Measurements from ENCODE around the gene RPS15. TPM values are rescaled to one million over a fixed set of nuclear protein-coding genes. Genes with fewer than 3 reads are reported as not detected.

The RPS15 gene
- total and polyA plus RNA-seq, 2 of the 13 experiments (the other 11 are each of a cell fraction or from before 2014, with no cell fraction given): 695 to 1,411 TPM

DNA sequence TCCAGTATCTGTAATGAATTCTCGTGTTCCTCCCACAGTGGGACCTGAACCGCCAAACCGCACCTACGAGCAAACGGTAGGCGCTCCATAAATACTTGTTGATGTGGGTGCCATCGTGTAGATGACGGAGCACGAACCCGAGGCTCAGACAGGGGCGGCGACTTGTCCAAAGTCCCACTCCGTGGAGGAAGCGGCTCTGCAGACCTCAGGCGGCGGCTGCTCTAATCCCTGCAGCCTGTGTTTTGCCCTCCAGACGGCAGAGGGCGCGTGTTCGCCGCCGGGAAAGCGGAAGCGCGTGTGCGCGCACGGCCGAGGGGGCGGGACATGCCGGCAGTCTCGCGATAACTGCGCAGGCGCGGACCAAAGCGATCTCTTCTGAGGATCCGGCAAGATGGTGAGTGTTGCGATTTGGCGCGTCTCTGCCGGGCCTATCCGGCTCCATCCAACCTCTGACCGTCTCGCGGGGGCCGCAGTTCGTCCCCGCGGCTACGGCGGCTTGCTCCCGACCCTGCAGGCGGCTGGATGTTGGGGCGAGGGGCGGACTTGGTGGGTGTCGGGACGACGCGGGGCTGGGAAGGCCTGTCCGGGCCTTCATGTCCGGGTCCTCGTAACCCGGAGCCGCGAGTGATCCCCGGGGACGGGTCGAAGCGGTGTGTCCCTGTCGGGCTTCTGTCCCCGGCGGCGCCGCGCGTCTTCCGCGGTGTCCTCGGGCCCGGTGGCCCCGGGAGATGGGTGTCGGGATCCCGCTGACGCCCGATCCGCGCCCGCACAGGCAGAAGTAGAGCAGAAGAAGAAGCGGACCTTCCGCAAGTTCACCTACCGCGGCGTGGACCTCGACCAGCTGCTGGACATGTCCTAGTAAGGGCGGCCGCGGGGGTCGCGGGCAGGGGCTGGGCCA lies at the start of gene RPS15 (continued):
- TF ChIP-seq ZFP90 (CRISPR knock-in tag; IDR thresholded peaks at IDR 0.05; ENCODE audit: borderline replicate concordance) (peak; percentile 92; the same call in 1 of the 2 replicates), ZBTB33 (CRISPR knock-in tag; IDR thresholded peaks at IDR 0.05) (peak; percentile 90), ZNF766 (CRISPR knock-in tag; IDR thresholded peaks at IDR 0.05; ENCODE audit: borderline replicate concordance) (peak; percentile 93; the same call in 1 of the 2 replicates), ZNF275 (CRISPR knock-in tag; IDR thresholded peaks at IDR 0.05; ENCODE audit: borderline replicate concordance) (peak; percentile 98), ZNF839 (CRISPR knock-in tag; IDR thresholded peaks at IDR 0.05; ENCODE audit: borderline replicate concordance) (peak; percentile 91; the same call in 1 of the 2 replicates), CHD2 (IDR thresholded peaks at IDR 0.05; ENCODE audit: low read depth, low read length) (peak; percentile 98), ZBED4 (CRISPR knock-in tag; IDR thresholded peaks at IDR 0.05; ENCODE audit: borderline replicate concordance) (peak; percentile 45; the same call in 1 of the 2 replicates), ZNF232 (CRISPR knock-in tag; IDR thresholded peaks at IDR 0.05; ENCODE audit: borderline replicate concordance) (peak; percentile 94; the same call in 1 of the 2 replicates), ZNF468 (CRISPR knock-in tag; IDR thresholded peaks at IDR 0.05) (no peak), ZNF749 (CRISPR knock-in tag; IDR thresholded peaks at IDR 0.05; ENCODE audit: borderline replicate concordance) (peak; percentile 68; the same call in 1 of the 2 replicates), AHR (CRISPR knock-in tag; IDR thresholded peaks at IDR 0.05) (peak; percentile 97), ARNT (IDR thresholded peaks at IDR 0.05) (no peak), ZNF121 (CRISPR knock-in tag; IDR thresholded peaks at IDR 0.05) (no peak; the same call in 1 of the 2 replicates), ZFP62 (CRISPR knock-in tag; IDR thresholded peaks at IDR 0.05) (no peak), POLR2AphosphoS5 (IDR thresholded peaks at IDR 0.05; ENCODE audit: low read depth, low read length) (peak; percentile 98)
- TF ChIP-seq, protein P1, sequence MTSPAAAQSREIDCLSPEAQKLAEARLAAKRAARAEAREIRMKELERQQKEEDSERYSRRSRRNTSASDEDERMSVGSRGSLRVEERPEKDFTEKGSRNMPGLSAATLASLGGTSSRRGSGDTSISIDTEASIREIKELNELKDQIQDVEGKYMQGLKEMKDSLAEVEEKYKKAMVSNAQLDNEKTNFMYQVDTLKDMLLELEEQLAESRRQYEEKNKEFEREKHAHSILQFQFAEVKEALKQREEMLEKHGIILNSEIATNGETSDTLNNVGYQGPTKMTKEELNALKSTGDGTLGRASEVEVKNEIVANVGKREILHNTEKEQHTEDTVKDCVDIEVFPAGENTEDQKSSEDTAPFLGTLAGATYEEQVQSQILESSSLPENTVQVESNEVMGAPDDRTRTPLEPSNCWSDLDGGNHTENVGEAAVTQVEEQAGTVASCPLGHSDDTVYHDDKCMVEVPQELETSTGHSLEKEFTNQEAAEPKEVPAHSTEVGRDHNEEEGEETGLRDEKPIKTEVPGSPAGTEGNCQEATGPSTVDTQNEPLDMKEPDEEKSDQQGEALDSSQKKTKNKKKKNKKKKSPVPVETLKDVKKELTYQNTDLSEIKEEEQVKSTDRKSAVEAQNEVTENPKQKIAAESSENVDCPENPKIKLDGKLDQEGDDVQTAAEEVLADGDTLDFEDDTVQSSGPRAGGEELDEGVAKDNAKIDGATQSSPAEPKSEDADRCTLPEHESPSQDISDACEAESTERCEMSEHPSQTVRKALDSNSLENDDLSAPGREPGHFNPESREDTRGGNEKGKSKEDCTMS (CRISPR knock-in tag; conservative IDR thresholded peaks at IDR 0.05): no peak
